ENCODE measurements around the gene ELL2. TPM values are rescaled to one million over a fixed set of nuclear protein-coding genes. Genes with fewer than 3 reads are reported as not detected.
A peak's percentile ranks its signal among the peaks of the same experiment; 100 is the strongest.
"Not testable (repeated sequence)": the region's sequence is repeated elsewhere in the genome, so short reads cannot be mapped to it uniquely, and the experiment has no call there.

The ELL2 gene
- total and polyA plus RNA-seq, 7 donors: 6.7 to 35.3 (median 26.6) TPM

GRCh38 chr5:95874246-95874645 lies 87.4 kb downstream of the ELL2 start:
- Histone ChIP-seq H3K4me3 (no peak overlapping the region), H3K36me3 (no peaks in the 10 kb centered on the region), H3K9me3 (no peaks in the 10 kb centered on the region), H3K27me3 (no peaks in the 10 kb centered on the region), H3K27ac (no peak overlapping the region), H3K4me1 (no peaks in the 10 kb centered on the region)
- intact Hi-C loops (cut with DNase I): no loop called here
- no peak for TF ChIP-seq EP300 (IDR thresholded peaks at IDR 0.05)
- TF ChIP-seq POLR2AphosphoS5 (IDR thresholded peaks at IDR 0.05): no peak
- no peak for TF ChIP-seq POLR2A (IDR thresholded peaks at IDR 0.05)
- WGBS, 2 donors: 89 to 92% methylated on average over 3 of the region's 3 CpGs
- no peak for DNase-seq

- Histone ChIP-seq H3K4me1 (no peaks in the 10 kb centered on the region), H3K9me3 (no peaks in the 10 kb centered on the region), H3K4me3 (no peak overlapping the region), H3K36me3 (no peaks in the 10 kb centered on the region), H3K27me3 (no peaks in the 10 kb centered on the region), H3K27ac (no peak overlapping the region)
- 87 to 97% methylated on average over 4 of the region's 4 CpGs for WGBS, 2 donors
- TF ChIP-seq POLR2A (IDR thresholded peaks at IDR 0.05): no peak
- TF ChIP-seq CTCF (IDR thresholded peaks at IDR 0.05): no peak
- no peak for TF ChIP-seq POLR2AphosphoS5 (IDR thresholded peaks at IDR 0.05)
- TF ChIP-seq EP300 (IDR thresholded peaks at IDR 0.05): no peak
- intact Hi-C loops (cut with DNase I): no loop called here
- no peak for DNase-seq
Observed at GRCh38 chr5:95873351-95873750, 88.3 kb downstream of the ELL2 start.

GRCh38 chr5:95872346-95873268 lies 89.0 kb downstream of the ELL2 start:
- no peaks in the 10 kb centered on the region for H3K9me3 ChIP-seq
- no peaks in the 10 kb centered on the region for H3K4me1 ChIP-seq
- DNase-seq: no peak
- no peak overlapping the region for H3K27ac ChIP-seq
- WGBS, 2 donors: 76 to 86% methylated on average over 6 of the region's 6 CpGs
- H3K4me3 ChIP-seq: no peak overlapping the region
- no peak for TF ChIP-seq CTCF (IDR thresholded peaks at IDR 0.05)
- TF ChIP-seq POLR2A (IDR thresholded peaks at IDR 0.05): no peak
- TF ChIP-seq POLR2AphosphoS5 (IDR thresholded peaks at IDR 0.05): no peak
- no peak for TF ChIP-seq EP300 (IDR thresholded peaks at IDR 0.05)
- intact Hi-C loops (cut with DNase I): no loop called here
- H3K27me3 ChIP-seq: no peaks in the 10 kb centered on the region
- H3K36me3 ChIP-seq: no peaks in the 10 kb centered on the region

GRCh38 chr5:95871146-95871806 lies 90.4 kb downstream of the ELL2 start:
- Histone ChIP-seq H3K9me3 (no peaks in the 10 kb centered on the region), H3K27me3 (no peaks in the 10 kb centered on the region), H3K4me3 (no peak overlapping the region), H3K4me1 (no peaks in the 10 kb centered on the region), H3K27ac (no peak overlapping the region), H3K36me3 (no peaks in the 10 kb centered on the region)
- TF ChIP-seq CTCF (IDR thresholded peaks at IDR 0.05) (no peak), POLR2A (IDR thresholded peaks at IDR 0.05) (no peak), EP300 (IDR thresholded peaks at IDR 0.05) (no peak), POLR2AphosphoS5 (IDR thresholded peaks at IDR 0.05) (no peak)
- 97 to 98% methylated on average over 9 of the region's 9 CpGs for WGBS, 2 donors
- DNase-seq: no peak
- intact Hi-C loops (cut with DNase I): no loop called here

- TF ChIP-seq POLR2A (IDR thresholded peaks at IDR 0.05): no peak
- no peak for TF ChIP-seq EP300 (IDR thresholded peaks at IDR 0.05)
- TF ChIP-seq POLR2AphosphoS5 (IDR thresholded peaks at IDR 0.05): peak in 1 of 4 donors; percentile 27
- no peak for TF ChIP-seq CTCF (IDR thresholded peaks at IDR 0.05)
- Histone ChIP-seq H3K27ac (peak overlapping the region in 1 of 4 donors; percentile 33), H3K9me3 (no peaks in the 10 kb centered on the region), H3K4me1 (no peaks in the 10 kb centered on the region), H3K4me3 (no peak overlapping the region), H3K27me3 (no peaks in the 10 kb centered on the region), H3K36me3 (no peaks in the 10 kb centered on the region)
- DNase-seq: no peak
- intact Hi-C loops (cut with DNase I): no loop called here
- 68 to 75% methylated on average over 1 of the region's 1 CpG for WGBS, 2 donors
Observed at GRCh38 chr5:95870105-95870672, 91.5 kb downstream of the ELL2 start.

- H3K27ac ChIP-seq: peak overlapping the region in 1 of 4 donors; percentile 33
- 44 to 78% methylated on average over 3 of the region's 3 CpGs for WGBS, 2 donors
- intact Hi-C loops (cut with DNase I); H3K36me3 ChIP-seq; H3K9me3 ChIP-seq; H3K4me3 ChIP-seq; H3K4me1 ChIP-seq; DNase-seq; H3K27me3 ChIP-seq: not testable (repeated sequence)
Observed at GRCh38 chr5:95869173-95869855, 92.3 kb downstream of the ELL2 start.

All from sigmoid colon (tissue), 7 donors.